Transverse colon (tissue), 4 donors: ENCODE results near the gene NAT14. TPM values are rescaled to one million over a fixed set of nuclear protein-coding genes. Genes with fewer than 3 reads are reported as not detected.

Experiments used
- DNase-seq: peaks from one replicate; pipeline ENCODE4 v3.0.0-alpha.2; 2019
- H3K27ac ChIP-seq, 4 donors: fragments of 200-600 bp; sonication (generic); 2 replicates each; pipeline ENCODE4 v1.5.1; 2016 to 2018; ENCODE audit warnings: inconsistent platforms in 4 of 4
- H3K27me3 ChIP-seq: fragments of 200-600 bp; sonication (generic); 2 replicates; pipeline ENCODE4 v1.5.1; 2017; ENCODE audit warnings: inconsistent platforms
- H3K36me3 ChIP-seq, 4 donors: fragments of 200-600 bp; sonication (generic); 2 replicates each; pipeline ENCODE4 v1.5.1; 2017 to 2019; ENCODE audit warnings: inconsistent platforms in 4 of 4
- H3K4me1 ChIP-seq, 4 donors: fragments of 200-600 bp; sonication (generic); 2 replicates each; pipeline ENCODE4 v1.5.1; 2017 to 2020; ENCODE audit warnings: inconsistent platforms in 4 of 4
- H3K4me3 ChIP-seq, 4 donors: fragments of 200-600 bp; sonication (generic); 1 replicate in 1 of 4; 2 replicates in 3 of 4; pipeline versions ENCODE4 v1.5.1 to v1.6.1; 2017 to 2019; ENCODE audit warnings: inconsistent platforms in 4 of 4
- H3K9me3 ChIP-seq, 2 donors: fragments of 200-600 bp; sonication (generic); 2 replicates each; pipeline ENCODE4 v1.5.1; 2017 to 2019; ENCODE audit warnings: inconsistent platforms in 2 of 2
- CTCF ChIP-seq, 5 experiments: fragments of 200-600 bp in 3 of 5; fragments of 450-650 bp in 2 of 5; sonication (generic) in 3 of 5; IDR thresholded peaks; 1 replicate in 2 of 5; 2 replicates in 3 of 5; pipeline ENCODE4 v1.5.1; 2016 to 2017; ENCODE audit warnings: antibody characterized with exemption in 5 of 5, inconsistent platforms in 3 of 5, mild to moderate bottlenecking in 2 of 5, moderate library complexity in 1 of 5
- EP300 ChIP-seq: sonication (generic); formaldehyde crosslinking; IDR thresholded peaks from one replicate; pipeline ENCODE4 v1.6.1; 2017; ENCODE audit warnings: antibody characterized with exemption, low read depth
- POLR2A ChIP-seq: fragments of 450-650 bp; IDR thresholded peaks from one replicate; pipeline ENCODE4 v1.6.1; 2016; ENCODE audit warnings: antibody characterized with exemption, mild to moderate bottlenecking, moderate library complexity
- POLR2AphosphoS5 ChIP-seq, 3 donors: sonication (generic); formaldehyde crosslinking; IDR thresholded peaks; one replicate each; pipeline ENCODE4 v1.6.1; 2016; ENCODE audit warnings: antibody characterized with exemption in 3 of 3
- WGBS, 2 donors: methylation state at CpG; one replicate each; pipeline ENCODE4 v1.1.5; 2018; ENCODE audit warnings: low coverage in 1 of 2; 5-methylcytosine and 5-hydroxymethylcytosine counted together
- in situ Hi-C, 4 donors: fragments of 200-750 bp; cut with MboI; loops; one replicate each; pipeline versions ENCODE4 v1.15.0 to v1.15.1; 2017; ENCODE audit warnings: low sequenced_read_pairs in 3 of 4, low pct_ligation_motif_present in 1 of 4, low pct_unique_long_range_greater_than_20kb in 1 of 4
- intact Hi-C: fragments of 100-400 bp; cut with DNase I; formaldehyde crosslinking; loops from one replicate; pipeline ENCODE4 v1.15.1; 2023; ENCODE audit warnings: low total_unique reads
- total RNA-seq, 4 donors: library from RNA; depleted of rRNA; stranded (reverse); fragments of >200 nt; gene quantifications; one replicate each; pipeline ENCODE4 v1.1.0, GENCODE V29; 2016

NAT14 gene
- total RNA-seq, 4 donors from 2014 or later: 2.1 to 2.7 TPM; not detected in 2

GRCh38 chr19:55464662-55465054 lies 20.3 kb upstream of the NAT14 start, which contains the start of gene C19orf85:
TSS of gene C19orf85 (minus strand) at chr19:55464751. CDS start at chr19:55464554, 197 bp downstream.
- H3K4me3 ChIP-seq: no peak within 1 kb of the TSS
- peaks cover 9 to 28% (median 22%) of the 10 kb centered on the region in 4 donors for H3K4me1 ChIP-seq
- H3K9me3 ChIP-seq: no peaks in the 10 kb centered on the region
- DNase-seq: no peak
- in situ Hi-C loops: no loop called here
- TF ChIP-seq POLR2A: no peak
- no peak for TF ChIP-seq POLR2AphosphoS5 (IDR thresholded peaks at IDR 0.05)
- TF ChIP-seq CTCF (IDR thresholded peaks at IDR 0.05): no peak
- no peak for TF ChIP-seq EP300
- no peaks in the 10 kb centered on the region for H3K36me3 ChIP-seq
- no peak within 1 kb of the TSS for H3K27ac ChIP-seq
- H3K27me3 ChIP-seq: no peaks in the 10 kb centered on the region
- intact Hi-C loops: no loop called here
- WGBS, 2 donors: 71% methylated on average over 14 of the region's 14 CpGs; no CpG with 5 or more reads in 1 of the 2 donors

GRCh38 chr19:55465460-55466240 lies 19.3 kb upstream of the NAT14 start:
- 81% methylated on average over 11 of the region's 11 CpGs; no CpG with 5 or more reads in 1 of the 2 donors for WGBS, 2 donors
- intact Hi-C loops (loop anchor here (2.0 kb wide), 1 partner anchor 39 kb away; no protein-coding TSS in a partner anchor), in situ Hi-C loops (no loop called here)
- Histone ChIP-seq H3K4me1 (peaks cover 6 to 18% (median 15%) of the 10 kb centered on the region in 4 donors), H3K27ac (no peak overlapping the region), H3K36me3 (no peaks in the 10 kb centered on the region), H3K4me3 (no peak overlapping the region), H3K9me3 (no peaks in the 10 kb centered on the region), H3K27me3 (no peaks in the 10 kb centered on the region)
- no peak for DNase-seq
- no peak for TF ChIP-seq POLR2A
- TF ChIP-seq POLR2AphosphoS5 (IDR thresholded peaks at IDR 0.05): no peak
- TF ChIP-seq CTCF (IDR thresholded peaks at IDR 0.05): no peak
- TF ChIP-seq EP300: no peak

GRCh38 chr19:55466241-55466614 lies 18.8 kb upstream of the NAT14 start:
- no peak for DNase-seq
- TF ChIP-seq POLR2A: no peak
- no peak for TF ChIP-seq EP300
- no peak for TF ChIP-seq POLR2AphosphoS5 (IDR thresholded peaks at IDR 0.05)
- no peak for TF ChIP-seq CTCF (IDR thresholded peaks at IDR 0.05)
- Histone ChIP-seq H3K9me3 (no peaks in the 10 kb centered on the region), H3K27me3 (no peaks in the 10 kb centered on the region), H3K27ac (no peak overlapping the region), H3K36me3 (no peaks in the 10 kb centered on the region), H3K4me3 (no peak overlapping the region), H3K4me1 (peaks cover 3 to 12% (median 9%) of the 10 kb centered on the region in 4 donors)
- WGBS, 2 donors: 90 to 100% methylated on average over 1 to 4 of the region's 4 CpGs
- intact Hi-C loops (loop anchor here (2.0 kb wide), 1 partner anchor 39 kb away; no protein-coding TSS in a partner anchor), in situ Hi-C loops (no loop called here)

GRCh38 chr19:55467236-55468053 lies 17.5 kb upstream of the NAT14 start:
- H3K27me3 ChIP-seq: no peaks in the 10 kb centered on the region
- intact Hi-C loops (loop anchor here (2.0 kb wide), 1 partner anchor 37 kb away; no protein-coding TSS in a partner anchor), in situ Hi-C loops (no loop called here)
- no peak for TF ChIP-seq POLR2A
- TF ChIP-seq POLR2AphosphoS5 (IDR thresholded peaks at IDR 0.05): no peak
- no peak for TF ChIP-seq EP300
- TF ChIP-seq CTCF (IDR thresholded peaks at IDR 0.05): peak; percentile 91 to 100 (median 99)
- WGBS, 2 donors: 33 to 59% methylated on average over 8 to 29 of the region's 29 CpGs
- no peaks in the 10 kb centered on the region for H3K9me3 ChIP-seq
- no peak overlapping the region for H3K4me3 ChIP-seq
- no peaks in the 10 kb centered on the region for H3K36me3 ChIP-seq
- H3K27ac ChIP-seq: no peak overlapping the region
- H3K4me1 ChIP-seq: peaks cover 3 to 7% (median 5%) of the 10 kb centered on the region in 4 donors
- DNase-seq: peak; percentile 75
